GM21526 (cell line): ENCODE results near the gene CES5A.
"Not testable (repeated sequence)": the region's sequence is repeated elsewhere in the genome, so short reads cannot be mapped to it uniquely, and the experiment has no call there.

Experiments used
- ATAC-seq: cut with Tn5 transposase; IDR thresholded peaks from one replicate; pipeline ENCODE4 v1.9.1; 2021; ENCODE audit warnings: moderate library complexity; ENCODE audit not compliant: unreplicated experiment, low FRiP score

Gene CES5A

DNA sequence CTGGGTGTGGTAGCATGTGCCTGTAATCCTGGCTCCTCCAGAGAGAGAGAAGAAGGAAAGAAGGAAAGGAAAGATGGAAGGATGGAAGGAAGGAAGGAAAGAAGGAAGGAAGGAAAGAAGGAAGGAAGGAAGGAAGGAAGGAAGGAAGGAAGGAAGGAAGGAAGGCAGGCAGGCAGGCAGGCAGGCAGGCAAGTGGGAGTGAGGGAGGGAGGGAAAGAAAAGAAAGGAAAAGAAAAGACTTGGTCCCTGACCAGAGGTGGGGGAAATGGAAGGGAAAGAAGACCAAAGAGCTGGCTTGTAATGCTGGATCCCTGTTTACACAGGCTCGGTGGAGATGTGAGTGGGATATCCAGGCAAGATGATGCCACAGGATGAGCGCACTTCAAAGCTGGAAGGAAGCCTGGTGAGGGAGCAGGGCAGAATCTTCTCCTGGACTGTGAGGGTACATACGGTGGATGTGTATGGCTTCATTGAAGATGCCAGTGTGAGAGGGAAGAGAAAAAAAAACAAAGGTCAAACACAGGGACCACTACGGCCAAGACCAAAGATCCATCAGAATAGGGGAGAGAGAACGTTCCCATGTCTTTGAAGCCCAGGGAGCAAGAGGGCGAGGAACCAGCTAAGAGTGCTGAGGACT lies 44.4 kb downstream of the CES5A start:
- ATAC-seq, result no peak

DNA sequence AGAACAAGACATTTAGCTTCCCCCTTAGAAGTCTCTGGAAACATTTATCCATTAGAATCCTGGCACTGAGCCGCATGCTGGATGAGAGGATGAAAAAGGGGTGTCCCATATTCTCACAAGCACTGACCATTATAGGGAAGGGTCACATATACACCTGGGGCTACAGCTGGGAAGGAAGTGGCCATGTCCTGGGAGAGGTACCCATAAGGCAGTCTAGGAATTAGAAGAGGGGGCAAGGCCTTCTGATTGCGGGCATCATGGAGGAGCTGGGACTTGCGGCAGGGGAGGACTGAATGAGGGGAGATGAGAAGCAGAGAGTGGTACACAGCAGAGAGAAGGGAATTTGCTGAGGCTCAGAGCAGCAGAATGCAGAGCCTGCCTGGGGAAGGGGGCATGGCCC lies 45.9 kb downstream of the CES5A start:
- not testable (repeated sequence) for ATAC-seq

DNA sequence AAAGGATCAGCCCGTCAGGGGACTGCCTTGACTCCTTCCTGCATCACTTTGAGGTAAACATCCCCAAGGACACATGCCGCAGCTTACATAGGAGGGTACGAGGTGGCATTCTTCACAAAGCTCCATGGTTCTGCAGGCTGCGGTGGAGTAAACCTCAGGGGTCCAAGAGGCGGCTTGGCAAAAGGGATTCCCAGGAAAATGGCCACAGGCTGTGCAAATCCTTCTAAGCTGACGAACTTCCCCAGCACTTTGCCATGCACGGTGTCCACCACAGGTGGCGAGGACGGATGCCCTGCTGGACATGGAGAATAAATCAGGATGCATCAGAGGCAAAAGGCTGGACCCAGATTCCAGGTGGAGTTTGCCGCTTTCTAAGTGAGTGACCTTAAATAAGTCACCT lies 46.5 kb downstream of the CES5A start:
- no peak for ATAC-seq

GRCh38 chr16:55825115-55825728 lies 50.0 kb downstream of the CES5A start:
- no peak for ATAC-seq

- no peak for ATAC-seq
Observed at GRCh38 chr16:55824473-55825000, 50.6 kb downstream of the CES5A start.

DNA sequence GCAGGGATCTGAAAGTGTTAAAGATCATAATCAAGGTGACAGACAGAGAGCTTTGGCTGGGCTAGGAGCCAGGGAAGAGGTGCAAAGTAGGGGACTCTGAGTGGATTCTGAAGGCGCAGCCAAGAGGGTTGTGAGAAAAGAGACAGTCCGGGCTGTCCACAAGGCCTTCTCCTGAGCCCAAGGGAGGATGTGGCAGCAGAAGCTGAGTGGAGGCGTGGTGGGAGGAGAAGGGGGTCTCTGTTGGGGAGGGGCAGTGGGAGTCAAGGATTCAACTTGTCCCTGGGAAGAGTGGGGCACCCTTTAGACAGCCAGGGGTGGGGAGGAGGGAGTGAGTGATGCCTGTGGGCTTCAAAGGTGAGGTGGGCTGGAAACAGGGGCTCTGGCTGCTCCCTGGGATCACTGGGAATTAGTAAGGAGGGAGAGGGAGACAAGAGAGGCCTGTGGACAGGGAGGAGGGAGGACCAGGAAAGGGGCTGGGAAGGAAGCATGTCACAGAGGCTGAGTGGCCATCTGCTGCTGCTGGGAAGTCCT lies 52.8 kb downstream of the CES5A start:
- no peak for ATAC-seq

DNA sequence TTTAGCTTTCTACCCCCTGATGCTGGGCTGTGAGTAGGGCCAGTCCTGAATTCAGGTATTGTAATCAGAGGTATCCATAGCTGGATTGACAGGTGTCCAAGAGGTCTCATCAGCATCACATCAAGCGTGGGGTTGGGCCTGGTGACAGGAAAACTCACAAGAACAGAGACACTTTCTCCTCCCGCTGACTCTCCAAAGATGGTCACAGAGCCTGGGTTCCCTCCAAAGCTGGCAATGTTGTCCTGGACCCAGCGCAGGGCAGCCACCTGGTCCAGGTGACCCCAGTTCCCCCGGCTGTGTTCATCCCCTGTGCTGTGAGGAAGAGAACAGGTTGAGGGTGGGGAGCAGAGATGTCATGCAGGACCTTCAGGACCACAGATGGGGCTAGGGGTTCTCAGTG lies 54.0 kb downstream of the CES5A start:
- no peak for ATAC-seq

DNA sequence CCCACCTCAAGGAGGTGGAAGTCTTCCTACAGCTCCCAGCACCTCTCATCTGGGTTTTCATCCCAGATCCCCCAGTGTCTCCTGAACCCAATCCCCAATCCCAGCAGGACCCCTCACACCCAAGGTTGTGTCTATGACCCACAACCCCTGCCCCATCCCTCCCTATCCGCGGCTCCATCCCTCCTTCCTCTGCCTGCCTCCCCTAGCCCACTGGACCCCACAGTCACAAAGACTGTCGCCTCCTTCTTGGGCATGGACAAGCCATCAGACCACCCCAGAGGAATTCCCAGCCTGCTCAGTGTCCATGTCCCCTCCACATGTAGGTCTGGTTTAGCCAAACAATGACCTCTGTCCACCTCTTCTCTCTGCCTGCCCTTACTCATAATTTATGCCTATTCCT lies 54.6 kb downstream of the CES5A start:
- ATAC-seq, result no peak

DNA sequence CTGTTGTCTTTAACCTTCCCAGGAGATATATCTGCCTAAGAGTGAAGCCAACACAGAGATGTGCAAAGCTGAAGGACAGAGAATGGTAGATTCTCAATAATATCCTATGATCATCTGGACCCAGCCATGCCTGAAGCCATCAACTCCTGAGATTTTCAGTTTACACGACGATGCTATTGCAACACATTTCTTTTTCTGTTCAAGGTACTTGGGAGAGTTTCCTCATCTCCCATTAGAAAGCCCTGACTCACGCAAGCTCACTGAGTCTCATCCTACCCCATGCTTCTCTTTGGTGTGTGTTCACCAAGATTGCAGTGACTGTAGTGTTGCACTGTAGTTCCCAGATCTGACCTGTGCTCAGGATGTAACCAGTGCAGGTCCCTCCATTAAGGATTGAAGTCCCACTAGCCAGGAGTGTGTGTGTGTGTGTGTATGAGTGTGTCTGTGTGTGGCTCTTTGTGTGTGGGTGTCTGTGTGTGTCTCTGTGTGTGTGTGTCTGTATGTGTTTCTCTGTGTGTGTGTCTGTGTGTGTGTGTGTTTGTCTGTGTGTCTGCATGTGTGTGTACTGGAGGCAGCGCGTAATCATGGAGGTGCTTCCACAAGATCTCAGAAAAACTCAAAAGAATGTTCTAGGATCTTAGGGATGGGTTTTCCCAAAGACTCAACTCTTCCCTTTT lies 57.8 kb downstream of the CES5A start:
- no peak for ATAC-seq

GRCh38 chr16:55816222-55816621 lies 59.0 kb downstream of the CES5A start:
- not testable (repeated sequence) for ATAC-seq

GRCh38 chr16:55815320-55815719 lies 59.9 kb downstream of the CES5A start:
- ATAC-seq, result no peak

DNA sequence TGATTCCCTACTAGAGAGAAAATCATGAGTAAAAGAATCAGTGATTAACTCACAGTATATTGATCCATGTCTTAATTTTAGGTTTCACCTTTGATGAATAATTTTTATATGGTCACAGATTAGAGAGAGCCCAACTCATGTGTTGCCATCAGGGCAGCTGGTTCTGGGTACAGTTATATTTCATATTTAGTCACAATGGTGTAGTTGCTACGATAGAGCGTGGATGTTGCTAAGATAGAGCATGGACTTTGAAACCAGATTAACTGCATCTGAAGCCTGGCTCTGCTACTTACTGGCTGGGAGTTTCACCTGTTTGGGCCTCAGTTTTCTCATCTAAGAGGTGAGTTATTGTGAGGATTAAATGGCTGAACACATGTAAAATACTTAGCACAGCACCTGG lies 61.0 kb downstream of the CES5A start:
- not testable (repeated sequence) for ATAC-seq

DNA sequence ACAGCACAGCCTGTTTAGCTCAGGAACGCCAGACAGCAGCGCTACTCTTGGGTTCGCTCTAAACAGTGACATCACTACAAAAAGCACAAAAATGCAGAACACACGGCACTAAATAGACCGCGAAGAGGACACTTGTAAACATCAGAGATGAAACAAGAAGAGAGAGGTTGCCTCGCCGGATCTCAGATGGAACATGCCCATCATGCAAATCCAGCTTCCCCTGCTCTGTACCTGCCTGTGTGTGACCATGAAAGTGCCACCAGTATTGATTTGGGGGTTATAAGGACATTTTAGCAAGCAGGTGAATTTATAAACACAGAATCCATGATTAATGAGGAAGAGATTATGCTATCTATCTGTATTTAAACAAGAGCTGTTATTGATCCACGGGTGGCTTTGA lies 61.4 kb downstream of the CES5A start:
- ATAC-seq, result not testable (repeated sequence)

DNA sequence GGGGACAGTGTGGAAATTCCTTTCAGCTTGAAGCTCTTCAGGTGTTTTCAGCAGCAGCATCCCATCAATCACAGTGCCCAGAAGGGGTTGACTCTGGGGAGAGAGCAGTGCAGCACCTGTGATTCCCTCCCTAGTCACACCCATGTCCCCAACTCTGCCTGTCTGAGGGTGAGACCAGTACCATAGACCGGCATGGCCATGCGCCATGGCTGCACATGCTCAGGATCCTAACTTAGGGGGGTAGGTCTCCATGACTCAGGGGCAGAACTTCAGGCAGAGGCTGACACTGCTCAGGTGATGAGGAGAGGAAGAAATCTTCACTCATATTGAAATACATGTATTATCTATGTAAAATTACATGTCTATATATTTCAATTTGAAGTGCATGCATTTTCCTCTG lies 62.2 kb downstream of the CES5A start:
- no peak for ATAC-seq

DNA sequence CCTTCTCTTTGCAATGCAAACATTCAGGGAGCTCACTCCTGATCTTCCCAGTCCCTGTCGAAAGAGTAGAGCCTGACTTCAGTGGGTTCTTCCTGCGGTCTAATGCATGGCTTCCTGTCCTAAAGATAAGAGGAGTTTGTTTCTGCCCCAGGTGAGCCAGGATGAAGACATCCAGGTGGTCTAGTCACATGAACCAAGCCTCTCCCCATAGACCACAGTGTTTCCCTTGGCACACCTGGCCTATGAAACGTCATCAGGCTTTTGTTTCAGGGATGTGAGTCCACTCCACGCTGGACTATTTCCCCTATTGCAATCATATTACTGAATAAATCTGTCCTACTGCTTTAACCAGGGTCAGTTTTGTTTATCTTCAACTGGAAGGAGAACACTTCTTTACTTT lies 63.4 kb downstream of the CES5A start:
- no peak for ATAC-seq

DNA sequence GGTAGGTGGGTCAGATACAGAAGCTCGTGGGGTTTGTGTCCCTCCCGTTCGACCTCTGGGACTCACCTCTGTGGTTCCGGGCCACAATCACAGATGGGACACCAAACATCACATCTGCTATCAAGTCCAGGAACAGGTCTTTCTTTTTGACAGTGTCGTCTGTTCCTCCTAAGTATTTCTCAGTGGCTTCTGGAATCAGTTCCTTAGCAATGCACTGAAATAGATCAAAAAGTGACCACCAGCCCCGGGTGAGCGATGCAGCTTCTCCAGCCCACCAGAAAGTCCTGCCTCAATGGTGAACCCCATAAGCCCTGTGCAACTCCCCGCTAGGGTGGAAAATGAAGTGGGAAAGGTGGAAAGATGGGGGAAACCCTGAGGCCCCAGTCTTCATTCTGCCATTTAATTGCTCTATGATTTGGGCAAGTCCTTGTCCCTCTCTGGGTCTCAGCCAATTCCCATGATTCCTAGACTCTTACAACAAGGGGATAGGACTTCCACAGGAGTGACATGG lies 64.7 kb downstream of the CES5A start:
- ATAC-seq, result no peak

DNA sequence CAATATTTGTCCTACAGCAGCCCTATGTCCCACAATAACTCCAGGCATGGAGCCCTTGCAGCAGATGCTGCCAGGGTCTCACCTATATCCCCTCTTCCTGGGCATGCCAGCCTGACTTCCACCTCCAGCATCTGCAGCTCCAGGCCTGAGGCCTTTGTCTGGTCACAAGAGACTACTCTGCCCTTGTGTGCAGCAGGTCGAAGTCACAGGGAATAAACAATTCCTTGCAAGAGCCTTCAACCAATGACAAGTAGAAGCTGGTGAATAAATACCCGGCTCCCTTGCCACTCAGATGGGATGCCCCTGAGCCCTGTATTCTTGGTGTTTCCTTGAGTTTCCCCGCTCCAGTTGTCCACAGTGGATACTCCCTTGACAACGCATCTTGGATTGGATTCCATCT lies 65.3 kb downstream of the CES5A start:
- no peak for ATAC-seq

GRCh38 chr16:55809386-55809785 lies 65.8 kb downstream of the CES5A start:
- no peak for ATAC-seq

DNA sequence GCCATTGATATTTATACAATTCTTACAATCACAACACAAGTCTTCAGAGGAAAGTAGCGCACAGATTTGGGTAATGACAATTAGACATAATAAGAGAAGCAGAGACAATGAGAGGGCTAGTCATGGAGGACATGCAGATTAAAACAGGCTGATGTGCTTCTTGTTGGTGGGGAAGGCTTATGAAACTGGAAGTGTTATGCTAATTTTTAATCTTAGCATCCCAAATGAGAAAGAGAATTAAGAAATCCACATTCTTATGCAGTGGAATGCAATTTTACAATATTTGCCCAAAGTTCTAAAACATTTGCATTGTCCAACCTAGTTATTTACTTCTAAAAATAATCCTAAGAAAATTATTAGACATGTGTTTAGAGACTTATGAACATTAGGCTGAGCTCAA lies 66.9 kb downstream of the CES5A start:
- ATAC-seq, result not testable (repeated sequence)

DNA sequence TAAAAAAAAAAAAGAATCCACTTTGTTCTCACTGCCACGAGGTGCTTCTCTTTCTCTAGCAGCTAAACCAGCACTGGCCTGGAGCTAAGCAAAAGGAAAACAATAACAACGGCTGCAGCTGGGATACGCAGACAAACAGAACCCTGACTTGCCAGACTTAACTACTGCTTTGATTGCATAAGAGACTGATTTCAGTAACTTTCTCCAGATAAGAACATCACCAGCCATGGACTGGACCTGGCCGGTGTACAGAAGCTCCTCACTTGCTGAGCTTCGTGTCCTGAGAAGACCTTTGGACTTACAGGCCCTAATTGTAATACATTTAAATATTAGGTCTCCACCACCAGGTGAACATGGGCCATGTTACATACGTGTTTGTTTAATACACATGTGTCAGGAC lies 70.1 kb downstream of the CES5A start:
- not testable (repeated sequence) for ATAC-seq

- ATAC-seq, result not testable (repeated sequence)
Observed at GRCh38 chr16:55803681-55804080, 71.5 kb downstream of the CES5A start.
